ENCODE data around the gene MPZL2. TPM values are rescaled to one million over a fixed set of nuclear protein-coding genes. Genes with fewer than 3 reads are reported as not detected.

MPZL2 gene
- polyA plus RNA-seq, 1 of the 3 experiments (the other 2 are of a cell fraction), result 6.2 TPM

GRCh38 chr11:118245936-118246562 lies 18.0 kb downstream of the MPZL2 start:
- Histone ChIP-seq H3F3A (replicated peaks; ENCODE audit: insufficient read depth) (no peaks in the 10 kb centered on the region), H2AFZ (ENCODE audit: low read depth) (no peak overlapping the region), H3K9ac (no peak overlapping the region), H3K4me1 (ENCODE audit: control insufficient read depth in 1 of 2, insufficient read depth in 2 of 2, low read depth in 1 of 2, low read length in 1 of 2) (no peaks in the 10 kb centered on the region), H3K27me3 (ENCODE audit: insufficient read depth) (peaks cover 13% of the 10 kb centered on the region; the same call in 1 of the 2 replicates), H3K79me2 (ENCODE audit: insufficient read depth) (no peaks in the 10 kb centered on the region), H3K36me3 (replicated peaks in 1 of 2; ENCODE audit: control insufficient read depth in 1 of 2, insufficient read depth in 2 of 2, low read length in 1 of 2) (no peaks in the 10 kb centered on the region), H4K20me1 (ENCODE audit: insufficient read depth) (no peaks in the 10 kb centered on the region), H3K9me3 (no peaks in the 10 kb centered on the region), H3K27ac (ENCODE audit: low read depth in 2 of 2, low read length in 1 of 2) (no peak overlapping the region), H3K4me2 (no peak overlapping the region), H3K9me2 (no peaks in the 10 kb centered on the region), H3K4me3 (ENCODE audit: low read depth in 2 of 2, low read length in 1 of 2) (no peak overlapping the region)
- TF ChIP-seq SIN3A (IDR thresholded peaks at IDR 0.05; ENCODE audit: borderline replicate concordance, low read depth, low read length), result no peak
- TF ChIP-seq USF2 (IDR thresholded peaks at IDR 0.05; ENCODE audit: borderline replicate concordance, low read depth, low read length), result no peak
- no peak for DNase-seq
- WGBS (ENCODE audit: low lambda C conversion rate), result 67% methylated on average over 3 of the region's 3 CpGs
- POLR2A ChIA-PET, result no interaction called here
- CTCF ChIA-PET, result interaction anchor here (1.2 kb wide), 1 partner anchor 48 kb away, joined by 3 read pairs; no protein-coding TSS in a partner anchor

GRCh38 chr11:118243993-118244762 lies 19.9 kb downstream of the MPZL2 start:
- POLR2A ChIA-PET, result no interaction called here
- Histone ChIP-seq H3K27me3 (ENCODE audit: insufficient read depth) (peaks cover 13% of the 10 kb centered on the region; the same call in 1 of the 2 replicates), H3K36me3 (replicated peaks in 1 of 2; ENCODE audit: control insufficient read depth in 1 of 2, insufficient read depth in 2 of 2, low read length in 1 of 2) (no peaks in the 10 kb centered on the region), H3K4me1 (ENCODE audit: control insufficient read depth in 1 of 2, insufficient read depth in 2 of 2, low read depth in 1 of 2, low read length in 1 of 2) (no peaks in the 10 kb centered on the region), H3K9me3 (no peaks in the 10 kb centered on the region), H3K4me3 (ENCODE audit: low read depth in 2 of 2, low read length in 1 of 2) (no peak overlapping the region), H3F3A (replicated peaks; ENCODE audit: insufficient read depth) (no peaks in the 10 kb centered on the region), H3K79me2 (ENCODE audit: insufficient read depth) (no peaks in the 10 kb centered on the region), H3K9me2 (no peaks in the 10 kb centered on the region), H3K4me2 (no peak overlapping the region), H4K20me1 (ENCODE audit: insufficient read depth) (no peaks in the 10 kb centered on the region), H3K27ac (ENCODE audit: low read depth in 2 of 2, low read length in 1 of 2) (no peak overlapping the region), H3K9ac (no peak overlapping the region), H2AFZ (ENCODE audit: low read depth) (no peak overlapping the region)
- DNase-seq, result no peak
- WGBS (ENCODE audit: low lambda C conversion rate), result under 1% methylated on average over 3 of the region's 3 CpGs
- TF ChIP-seq PBX3 (IDR thresholded peaks at IDR 0.05) (no peak), CTCF (IDR thresholded peaks at IDR 0.05) (no peak), SMC3 (IDR thresholded peaks at IDR 0.05; ENCODE audit: low read depth, low read length) (no peak), FOSL2 (IDR thresholded peaks at IDR 0.05; ENCODE audit: borderline replicate concordance, low read depth) (no peak), RAD21 (IDR thresholded peaks at IDR 0.05; ENCODE audit: low read length) (no peak), NRF1 (IDR thresholded peaks at IDR 0.05; ENCODE audit: low read depth, low read length) (no peak), TAF1 (IDR thresholded peaks at IDR 0.05; ENCODE audit: borderline replicate concordance, low read depth, low read length) (no peak), CHD2 (IDR thresholded peaks at IDR 0.05; ENCODE audit: low read length, partially characterized antibody) (no peak), RFX5 (IDR thresholded peaks at IDR 0.05; ENCODE audit: low read length) (no peak)
- CTCF ChIA-PET, result interaction anchor here (0.9 to 1.0 kb wide), 2 partner anchors 45 to 298 kb away, joined by 3 read pairs; no protein-coding TSS in a partner anchor

All from SK-N-SH (cell line).